HG02885 (cell line): ENCODE data around the gene GRIN3B.
"Not testable (repeated sequence)": the region's sequence is repeated elsewhere in the genome, so short reads cannot be mapped to it uniquely, and the experiment has no call there.

ENCODE experiments used
- ATAC-seq: cut with Tn5 transposase; IDR thresholded peaks from one replicate; pipeline ENCODE4 v1.9.1; 2021; ENCODE audit warnings: mild to moderate bottlenecking; ENCODE audit not compliant: unreplicated experiment, poor library complexity

The GRIN3B gene, protein sequence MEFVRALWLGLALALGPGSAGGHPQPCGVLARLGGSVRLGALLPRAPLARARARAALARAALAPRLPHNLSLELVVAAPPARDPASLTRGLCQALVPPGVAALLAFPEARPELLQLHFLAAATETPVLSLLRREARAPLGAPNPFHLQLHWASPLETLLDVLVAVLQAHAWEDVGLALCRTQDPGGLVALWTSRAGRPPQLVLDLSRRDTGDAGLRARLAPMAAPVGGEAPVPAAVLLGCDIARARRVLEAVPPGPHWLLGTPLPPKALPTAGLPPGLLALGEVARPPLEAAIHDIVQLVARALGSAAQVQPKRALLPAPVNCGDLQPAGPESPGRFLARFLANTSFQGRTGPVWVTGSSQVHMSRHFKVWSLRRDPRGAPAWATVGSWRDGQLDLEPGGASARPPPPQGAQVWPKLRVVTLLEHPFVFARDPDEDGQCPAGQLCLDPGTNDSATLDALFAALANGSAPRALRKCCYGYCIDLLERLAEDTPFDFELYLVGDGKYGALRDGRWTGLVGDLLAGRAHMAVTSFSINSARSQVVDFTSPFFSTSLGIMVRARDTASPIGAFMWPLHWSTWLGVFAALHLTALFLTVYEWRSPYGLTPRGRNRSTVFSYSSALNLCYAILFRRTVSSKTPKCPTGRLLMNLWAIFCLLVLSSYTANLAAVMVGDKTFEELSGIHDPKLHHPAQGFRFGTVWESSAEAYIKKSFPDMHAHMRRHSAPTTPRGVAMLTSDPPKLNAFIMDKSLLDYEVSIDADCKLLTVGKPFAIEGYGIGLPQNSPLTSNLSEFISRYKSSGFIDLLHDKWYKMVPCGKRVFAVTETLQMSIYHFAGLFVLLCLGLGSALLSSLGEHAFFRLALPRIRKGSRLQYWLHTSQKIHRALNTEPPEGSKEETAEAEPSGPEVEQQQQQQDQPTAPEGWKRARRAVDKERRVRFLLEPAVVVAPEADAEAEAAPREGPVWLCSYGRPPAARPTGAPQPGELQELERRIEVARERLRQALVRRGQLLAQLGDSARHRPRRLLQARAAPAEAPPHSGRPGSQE

DNA sequence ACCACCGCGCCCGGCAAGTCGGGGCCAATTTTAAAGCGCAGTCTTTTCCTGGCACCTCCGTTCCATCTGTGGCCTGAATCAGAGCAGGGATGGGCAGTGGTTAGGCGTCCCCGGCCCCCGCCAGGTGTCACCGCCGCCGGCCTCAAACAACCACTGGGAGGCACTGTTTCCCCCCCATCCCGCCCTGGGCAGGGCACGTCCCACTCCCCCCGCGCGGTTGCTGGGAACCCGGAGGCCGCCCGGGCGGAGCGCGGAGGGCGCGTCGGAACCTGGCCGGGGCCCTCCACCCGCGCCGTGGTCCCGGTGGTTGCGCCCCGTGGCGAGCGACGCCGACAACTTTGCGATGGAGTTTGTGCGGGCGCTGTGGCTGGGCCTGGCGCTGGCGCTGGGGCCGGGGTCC, at the start of gene GRIN3B:
GRIN3B (plus strand) TSS at position 325 of the 400 bp plus-strand sequence; CDS start at position 344, 19 bp downstream.
- ATAC-seq: no peak

DNA sequence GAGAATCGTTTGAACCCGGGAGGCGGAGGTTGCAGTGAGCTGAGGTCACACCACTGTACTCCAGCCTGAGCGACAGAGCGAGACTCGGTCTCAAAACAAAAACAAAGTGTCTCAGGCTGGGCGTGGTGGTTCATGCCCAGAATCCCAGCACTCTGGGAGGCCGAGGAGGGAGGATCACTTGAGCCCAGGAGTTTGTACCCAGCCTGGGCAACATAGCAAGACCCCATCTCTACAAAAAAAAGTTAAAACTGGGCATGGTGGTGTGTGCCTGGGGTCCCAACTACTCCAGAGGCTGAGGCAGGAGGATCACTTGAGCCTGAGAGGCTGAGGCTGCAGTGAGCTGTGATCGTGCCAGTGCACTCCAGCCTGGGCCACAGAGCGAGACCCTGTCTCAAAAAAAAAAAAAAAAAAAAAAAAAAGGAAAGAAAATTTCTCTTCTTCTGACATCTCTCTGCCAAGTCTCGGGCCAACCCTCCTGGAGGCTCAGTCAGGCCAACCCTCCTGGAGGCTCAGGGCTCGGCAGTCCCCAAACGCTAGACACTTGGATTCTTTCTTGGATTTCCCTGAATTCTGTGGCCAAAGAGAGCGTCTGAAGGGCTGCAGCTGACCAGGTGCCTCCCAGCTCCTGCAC, 48.1 kb upstream of the GRIN3B start:
- ATAC-seq: no peak

DNA sequence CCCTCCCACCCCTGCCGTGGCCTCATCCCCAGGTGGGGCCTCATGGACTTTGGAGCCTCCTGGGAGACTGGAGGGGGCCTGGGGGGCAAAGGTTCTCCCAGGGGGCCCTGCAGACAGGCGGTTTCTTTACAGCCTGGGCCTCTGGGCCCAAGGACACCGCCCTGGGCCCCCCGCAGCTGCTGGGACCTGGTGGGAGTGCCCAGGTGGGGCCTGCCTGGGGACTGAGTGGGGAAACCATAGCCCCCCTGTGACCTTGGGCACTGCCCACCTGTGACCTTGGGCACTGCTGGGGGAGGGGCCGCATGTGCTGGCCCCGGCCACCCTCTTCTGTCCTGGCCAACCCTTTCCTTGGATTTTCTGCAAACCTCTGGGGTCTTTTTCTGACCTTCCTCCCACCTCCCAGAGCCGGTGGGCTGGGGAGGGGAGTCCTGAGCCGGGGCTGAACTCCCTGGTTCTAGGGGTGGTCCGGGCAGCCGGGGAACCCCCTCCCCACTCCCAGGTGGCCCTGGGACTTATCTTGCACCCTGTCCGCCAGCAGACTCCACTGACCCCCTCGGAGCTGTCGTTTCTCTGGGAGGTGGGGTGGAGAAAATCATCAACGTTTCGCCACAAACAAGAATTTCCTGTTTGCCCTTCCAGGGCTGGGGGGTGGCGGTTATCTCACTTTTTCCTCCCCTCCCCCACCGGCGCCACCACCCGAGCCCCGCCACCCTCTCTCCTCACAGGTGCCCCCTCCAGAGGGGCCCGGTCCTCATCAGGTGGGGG, 47.4 kb upstream of the GRIN3B start:
- ATAC-seq: no peak

DNA sequence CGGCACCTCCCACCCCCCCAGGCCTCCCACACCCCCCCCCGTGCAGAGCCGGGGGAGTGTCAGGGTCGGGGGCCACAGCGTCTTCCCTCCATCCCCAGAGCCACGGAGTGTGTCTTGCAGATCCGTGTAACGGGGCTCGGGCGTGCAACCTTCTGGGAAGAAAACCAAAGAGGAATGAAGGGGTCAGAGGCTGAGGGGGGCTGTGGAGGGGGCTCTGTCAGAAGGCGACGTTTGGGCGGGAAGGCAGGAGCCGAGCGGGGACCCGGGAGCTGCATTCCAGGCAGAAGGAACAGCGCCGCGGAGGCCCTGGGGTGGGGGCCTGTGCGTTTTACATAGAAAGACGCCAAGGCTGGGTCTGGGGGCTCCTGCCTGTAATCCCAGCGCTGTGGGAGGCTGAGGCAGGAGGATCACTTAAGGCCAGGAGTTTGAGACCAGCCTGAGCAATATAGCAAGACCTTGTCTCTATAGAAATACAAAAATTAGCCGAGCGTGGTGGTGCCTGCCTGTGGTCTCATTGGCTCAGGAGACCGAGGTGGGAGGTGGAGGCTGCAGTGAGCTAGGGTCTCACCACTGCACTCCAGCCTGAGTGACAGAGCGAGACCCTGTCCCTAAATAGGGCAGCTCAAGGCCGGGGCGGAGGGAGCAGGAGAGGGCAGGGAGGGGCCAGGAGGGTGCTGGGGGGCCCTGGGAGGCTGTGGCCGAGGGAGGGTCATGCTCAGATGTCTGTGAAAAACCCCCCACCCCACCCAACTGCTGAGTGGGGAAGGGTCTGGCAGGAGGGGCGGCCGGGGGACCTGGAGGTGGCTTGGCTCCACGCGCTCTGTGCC, 46.6 kb upstream of the GRIN3B start:
- ATAC-seq: no peak

DNA sequence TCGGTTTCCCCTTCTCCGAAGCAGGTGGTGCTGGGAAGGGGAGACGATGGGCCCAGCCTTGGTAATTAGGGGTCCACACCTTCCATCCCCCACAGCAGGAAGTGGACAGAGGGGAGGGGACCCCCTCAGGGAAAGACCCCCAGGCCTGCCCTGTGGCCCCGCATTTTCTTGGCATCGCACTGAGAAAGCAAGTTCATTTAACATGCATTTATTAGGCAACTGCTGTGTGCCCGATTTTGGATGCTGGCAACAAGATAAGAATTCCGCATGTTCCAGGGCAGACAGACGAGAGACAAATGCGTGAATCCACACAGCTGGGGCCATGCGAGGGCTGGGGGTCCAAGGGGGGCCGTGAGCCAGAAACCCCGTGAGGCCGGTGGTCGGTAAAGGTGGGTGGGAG, 45.9 kb upstream of the GRIN3B start:
- ATAC-seq: no peak

DNA sequence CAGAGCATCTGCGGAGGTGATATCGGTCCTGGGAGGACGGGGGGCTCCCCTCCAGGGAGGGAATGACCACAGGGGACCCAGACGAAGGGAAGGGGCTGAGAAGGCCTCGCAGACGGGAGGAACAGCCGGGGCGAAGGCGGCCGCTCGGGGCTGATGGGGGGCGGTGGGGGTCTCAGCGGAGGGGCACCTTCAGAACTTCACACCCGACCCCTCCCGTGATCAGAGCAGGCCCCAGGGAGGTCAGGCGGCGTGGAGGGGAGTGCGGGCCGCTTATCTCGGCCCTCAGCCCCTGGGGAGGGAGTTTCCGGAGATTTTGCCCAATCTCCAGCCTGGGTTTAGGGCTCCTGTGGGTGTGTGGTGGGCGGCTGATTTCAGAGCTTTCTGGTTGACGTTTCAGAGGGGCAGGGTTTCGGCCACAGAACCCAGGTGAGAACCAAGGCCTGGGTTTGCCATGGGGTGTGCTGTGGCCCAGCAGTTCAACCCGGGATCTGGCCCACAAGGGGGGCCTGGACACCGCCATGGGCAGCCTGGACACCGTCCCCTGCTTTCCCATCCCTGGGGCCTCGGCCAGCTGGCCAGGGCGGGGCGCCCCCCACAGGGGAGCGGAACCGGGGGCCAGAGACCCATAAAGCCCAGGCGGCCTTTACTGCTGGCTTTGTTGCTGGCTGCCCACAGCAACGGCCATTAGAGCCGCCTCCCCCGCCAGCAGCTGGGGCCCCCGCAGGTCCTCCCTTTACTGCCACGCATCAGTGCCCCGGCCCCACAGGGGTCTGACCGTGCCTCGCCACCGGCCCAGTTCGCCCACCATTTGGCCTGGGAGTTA, 45.3 kb upstream of the GRIN3B start:
- ATAC-seq: peak; percentile 58

DNA sequence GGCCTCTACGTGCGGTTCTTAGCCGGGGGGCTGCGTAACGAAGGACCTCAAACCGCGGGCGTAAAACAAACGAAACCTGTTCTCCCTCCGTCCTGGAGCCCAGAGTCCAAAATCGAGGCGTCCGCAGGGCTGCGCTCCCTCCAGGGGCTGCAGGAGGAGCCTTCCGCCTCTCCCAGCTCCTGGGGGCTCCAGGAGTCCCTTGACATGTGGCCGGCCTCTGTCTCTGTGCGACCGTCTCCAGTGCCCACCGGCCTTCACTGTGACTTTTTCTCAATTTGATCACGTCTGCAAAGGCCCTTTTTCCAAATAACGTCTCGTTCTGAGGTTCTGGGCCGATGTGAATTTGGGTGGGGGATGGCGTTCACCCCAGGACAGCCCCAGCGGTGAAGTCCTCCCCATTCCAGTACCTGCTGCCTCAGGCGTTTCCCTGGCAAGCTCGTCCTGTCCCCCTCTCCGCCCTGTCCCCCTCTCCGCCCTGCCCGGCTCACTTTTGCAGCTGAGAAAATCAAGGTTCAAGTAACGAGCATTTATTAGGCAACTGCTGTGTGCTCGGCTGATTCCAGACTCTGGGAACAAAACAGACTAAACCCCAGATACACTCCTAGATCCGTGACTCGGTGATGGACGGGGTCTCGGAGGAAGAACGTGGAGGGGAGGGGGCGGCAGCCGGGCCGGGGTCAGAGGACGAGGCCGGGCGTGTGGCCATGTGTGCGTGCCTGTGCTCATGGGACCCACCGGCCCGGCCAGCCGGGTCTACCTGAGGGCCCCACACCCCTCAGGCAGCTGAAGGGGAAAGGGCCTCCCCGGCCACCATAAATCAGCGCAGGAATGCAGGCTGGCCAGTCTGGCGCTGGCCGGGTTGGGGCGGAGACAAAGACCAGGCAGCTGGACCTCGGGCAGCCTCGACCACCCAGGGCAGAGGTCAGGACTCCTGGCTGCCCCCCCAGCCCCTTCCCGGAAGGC, 44.1 kb upstream of the GRIN3B start:
- no peak for ATAC-seq

DNA sequence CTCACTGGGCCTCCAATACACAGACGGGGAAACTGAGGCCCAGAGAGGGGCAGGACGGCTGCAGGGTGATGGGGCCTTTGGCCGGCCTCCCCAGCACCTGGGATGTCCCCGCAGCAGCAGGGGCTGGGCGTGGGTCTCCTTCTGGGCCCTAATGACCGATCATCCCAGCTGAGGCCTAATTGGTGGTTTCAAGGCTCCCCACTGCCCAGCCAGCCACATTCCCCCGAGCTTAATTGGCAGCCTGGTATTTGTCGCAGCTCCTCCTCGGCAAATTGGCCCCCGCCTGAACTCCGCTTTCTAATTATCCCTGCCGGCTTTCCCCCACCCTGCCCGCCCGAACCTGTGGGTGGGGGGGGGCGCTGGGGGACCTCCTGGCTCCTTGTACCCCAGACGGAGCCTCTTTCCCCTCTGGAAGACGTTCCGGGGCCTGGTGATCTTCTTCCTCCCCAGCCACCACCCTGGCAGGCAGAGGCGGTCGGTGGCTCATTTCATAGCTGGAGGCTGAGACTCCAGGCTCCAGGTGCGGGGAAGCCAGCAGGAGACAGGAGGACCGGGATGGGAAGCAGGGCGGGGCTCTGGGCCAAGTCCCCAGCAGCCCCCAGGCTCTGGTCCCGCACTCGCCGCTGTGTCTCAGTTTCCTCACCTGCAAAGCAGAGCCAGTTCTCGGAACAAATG, 43.3 kb upstream of the GRIN3B start:
- no peak for ATAC-seq

DNA sequence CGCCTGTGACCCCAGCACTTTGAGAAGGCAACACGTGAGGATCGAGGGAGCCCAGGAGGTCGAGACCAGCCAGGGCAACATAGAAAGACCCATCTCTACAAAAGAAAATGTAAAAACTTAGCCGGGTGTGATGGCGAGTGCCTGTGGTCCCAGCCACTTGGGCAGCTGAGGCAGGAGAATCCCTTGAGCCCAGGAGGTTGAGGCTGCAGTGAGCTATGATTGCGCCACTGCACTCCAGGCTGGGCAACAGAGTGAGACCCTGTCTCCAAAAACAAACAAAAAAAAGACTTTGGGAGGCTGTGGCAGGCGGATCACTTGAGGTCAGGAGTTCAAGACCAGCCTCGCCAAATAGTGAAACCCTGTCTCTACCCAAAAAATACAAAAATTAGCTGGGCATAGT, 42.6 kb upstream of the GRIN3B start:
- ATAC-seq: not testable (repeated sequence)

DNA sequence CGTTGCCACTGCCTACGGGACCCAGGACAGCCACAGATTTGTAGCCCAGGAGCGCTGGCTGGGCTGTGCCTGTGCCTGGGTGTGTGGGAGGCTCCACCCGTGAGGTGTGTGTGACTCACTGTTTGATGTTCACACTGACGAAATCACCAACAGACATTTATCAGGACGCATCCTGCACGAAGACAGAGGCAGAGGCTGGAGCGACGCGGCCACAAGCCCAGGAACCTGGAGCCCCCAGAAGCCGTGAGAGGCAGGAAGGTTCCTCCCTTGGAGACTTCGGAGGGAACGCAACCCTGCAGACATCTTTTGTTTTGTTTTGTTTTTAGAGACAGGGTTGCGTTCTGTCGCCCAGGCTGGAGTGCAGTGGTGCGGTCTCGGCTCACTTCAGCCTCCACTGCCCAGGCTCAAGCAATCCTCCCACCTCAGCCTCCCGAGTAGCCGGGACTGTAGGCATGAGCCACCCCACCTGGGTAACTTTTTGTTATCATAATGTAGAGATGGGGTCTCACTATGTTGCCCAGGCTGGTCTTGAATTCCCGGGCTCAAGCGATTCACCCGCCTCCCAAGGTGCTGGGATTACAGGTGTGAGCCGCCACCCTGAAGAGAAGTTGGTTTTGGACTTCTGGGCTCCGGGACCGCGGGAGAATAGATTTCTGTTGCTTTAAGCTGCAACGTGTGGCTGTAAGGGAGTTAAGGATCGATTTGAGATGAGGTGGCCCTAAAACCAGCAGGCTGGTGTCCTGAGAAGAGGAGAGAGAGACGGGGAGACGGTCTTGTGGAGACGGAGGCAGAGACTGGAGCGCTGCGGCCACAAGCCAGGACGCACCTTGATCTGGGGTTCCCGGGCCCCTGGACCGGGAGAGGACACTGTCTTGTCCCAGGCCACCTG, 41.0 kb upstream of the GRIN3B start:
- no peak for ATAC-seq

DNA sequence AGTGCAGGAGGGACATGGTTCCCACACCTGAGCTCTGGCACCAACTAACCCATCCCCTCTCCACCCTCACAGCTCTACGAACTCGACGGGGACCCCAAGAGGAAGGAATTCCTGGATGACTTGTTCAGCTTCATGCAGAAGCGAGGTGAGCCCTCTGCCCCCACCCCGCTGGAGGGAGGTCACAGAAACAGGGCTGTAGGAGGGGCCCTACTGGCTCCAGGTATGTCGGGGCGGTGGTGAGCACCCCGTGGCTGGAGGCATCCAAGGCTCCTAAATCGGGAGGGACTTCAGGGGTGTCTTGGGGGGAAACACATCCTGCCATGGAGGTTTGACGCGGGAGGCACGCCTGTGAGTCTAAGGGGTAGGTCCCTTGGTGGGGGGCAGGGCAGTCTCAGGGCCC, 40.2 kb upstream of the GRIN3B start:
- ATAC-seq: no peak

DNA sequence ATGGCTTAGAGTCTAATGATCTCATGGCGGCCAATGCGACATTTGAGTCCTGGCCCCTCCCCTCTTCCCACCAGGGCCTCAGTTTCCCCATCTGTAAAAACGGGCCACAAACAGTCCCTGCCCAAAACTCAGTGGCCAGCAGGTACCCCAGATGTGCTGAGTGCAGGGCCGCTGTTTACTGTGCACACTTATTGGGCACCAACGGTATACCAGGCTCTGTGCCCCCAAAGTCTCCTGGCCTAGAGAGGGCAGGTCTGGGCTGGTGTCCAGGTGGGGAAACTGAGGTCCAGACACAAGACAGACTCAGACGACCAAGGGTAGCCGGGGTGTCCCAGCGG, 39.6 kb upstream of the GRIN3B start:
- ATAC-seq: no peak

DNA sequence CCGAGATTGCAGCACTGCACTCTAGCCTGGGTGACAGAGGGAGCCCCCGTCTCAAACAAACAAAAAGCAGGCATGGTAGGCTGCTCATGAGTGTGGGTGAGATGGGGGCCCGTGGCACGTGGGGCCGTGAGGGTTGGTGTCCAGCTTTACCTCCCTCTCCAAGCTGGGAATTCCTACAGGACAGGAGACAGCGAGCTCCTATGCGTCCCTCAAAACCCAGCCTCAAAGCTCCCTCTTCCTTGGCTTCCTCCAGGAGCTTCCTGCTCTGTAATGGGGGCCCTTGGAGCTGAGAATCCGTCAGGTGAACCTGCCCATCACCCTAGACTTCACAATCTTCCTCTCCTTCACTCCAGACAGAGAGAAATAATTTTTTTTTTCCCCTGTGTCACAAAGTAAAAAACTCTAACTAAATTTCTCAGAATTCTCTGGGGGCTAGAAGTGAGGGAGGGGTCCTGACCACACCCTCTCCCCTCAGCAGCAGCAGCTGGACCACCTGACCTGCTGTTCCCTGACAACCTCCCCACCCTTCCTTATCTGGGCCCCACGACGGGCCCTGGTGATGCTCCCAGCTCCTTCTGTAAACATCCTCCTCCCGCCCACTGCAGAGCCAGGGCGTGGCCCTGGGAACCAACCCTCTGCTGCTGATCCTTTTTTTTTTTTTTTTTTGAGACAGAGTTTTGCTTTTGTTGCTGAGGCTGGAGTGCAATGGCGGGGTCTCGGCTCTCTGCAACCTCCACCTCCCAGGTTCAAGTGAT, 38.2 kb upstream of the GRIN3B start:
- no peak for ATAC-seq

DNA sequence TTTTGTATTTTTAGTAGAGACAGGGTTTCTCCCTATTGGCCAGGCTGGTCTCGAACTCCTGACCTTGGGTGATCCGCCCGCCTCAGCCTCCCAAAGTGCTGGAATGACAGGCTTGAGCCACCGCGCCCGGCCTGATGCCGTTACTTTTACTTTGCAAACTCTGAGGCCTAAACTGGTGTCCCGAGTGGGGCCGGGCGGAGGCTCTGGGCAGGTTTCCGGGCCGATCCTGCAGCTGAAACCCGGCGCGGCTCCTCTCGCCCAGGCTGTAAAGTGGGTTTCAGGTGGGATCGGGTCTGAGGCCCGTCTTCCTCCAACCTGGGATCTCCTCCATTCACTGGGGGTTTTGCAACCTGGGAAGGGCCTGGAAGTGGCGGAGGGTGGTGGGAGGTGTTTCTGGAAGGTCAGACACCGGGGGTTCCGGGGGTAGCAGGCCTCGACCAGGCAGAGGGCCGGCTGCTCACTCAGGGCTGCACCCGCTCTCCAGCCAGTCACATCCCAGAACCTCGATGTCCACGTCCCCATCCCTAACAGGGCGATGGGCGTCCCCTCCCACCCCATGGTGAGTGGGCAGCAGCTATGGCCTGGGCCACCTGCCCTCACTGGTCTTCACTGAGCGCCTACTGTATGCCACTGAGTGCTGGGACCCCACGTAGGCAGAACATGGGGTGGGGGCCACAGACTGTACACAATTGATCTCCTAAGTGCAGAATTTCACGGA, 37.4 kb upstream of the GRIN3B start:
- ATAC-seq: no peak
